22Rv1 (cell line): ENCODE data around the gene KCNJ18.
"Not testable (repeated sequence)": the region's sequence is repeated elsewhere in the genome, so short reads cannot be mapped to it uniquely, and the experiment has no call there.

Source experiments
- CTCF ChIP-seq: fragments of 450-650 bp; IDR thresholded peaks from 2 replicates; pipeline ENCODE4 v1.5.1; 2017; ENCODE audit warnings: mild to moderate bottlenecking
- ZFX ChIP-seq: fragments of 450-650 bp; IDR thresholded peaks from 2 replicates; pipeline ENCODE4 v1.6.1; 2017; ENCODE audit warnings: antibody characterized with exemption, borderline replicate concordance

- not testable (repeated sequence) for TF ChIP-seq CTCF, ZFX
Measured at GRCh38 chr17:21707131-21707530, 14.8 kb downstream of the KCNJ18 start.
